OCI-LY3 (cell line): ENCODE measurements around the gene FAT1.

Experiments
- CTCF ChIP-seq: fragments of 200-600, 300-600 bp; sonication (generic); IDR thresholded peaks from 2 replicates; pipeline ENCODE4 v1.5.1; 2014; ENCODE audit warnings: antibody characterized with exemption, low read length, low read depth
- EZH2phosphoT487 ChIP-seq: fragments of 200-600 bp; shearing (Covaris generic); IDR thresholded peaks from 2 replicates; pipeline ENCODE4 v1.6.1; 2018; ENCODE audit warnings: antibody characterized with exemption, mixed run types, low read depth

DNA sequence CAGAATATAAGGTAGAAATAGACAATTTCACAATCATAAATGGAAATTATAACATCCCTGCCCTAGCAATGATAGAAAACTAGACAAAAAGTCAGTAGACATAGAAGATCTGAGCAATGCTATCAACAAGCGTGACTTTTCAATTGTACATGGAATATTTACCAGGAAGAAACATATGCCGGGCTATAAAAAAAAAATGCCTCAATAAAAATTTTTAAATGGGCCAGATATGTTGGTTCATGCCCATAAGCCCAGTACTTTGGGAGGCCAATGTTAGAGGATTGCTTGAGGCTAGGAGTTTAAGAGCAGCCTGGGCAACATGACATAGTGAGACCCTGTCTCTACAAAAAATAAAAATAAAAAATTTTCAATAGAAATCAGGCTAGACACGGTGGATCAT lies 163.0 kb downstream of the FAT1 start:
- TF ChIP-seq CTCF (no peak), EZH2phosphoT487 (no peak)
